ENCODE data around the gene MLST8.

Gene MLST8

GRCh38 chr16:2209258-2210008, 4.2 kb downstream of the MLST8 start:
- DNase-seq, result no peak

- no peak for DNase-seq
Observed at GRCh38 chr16:2210009-2210332, 4.7 kb downstream of the MLST8 start.

- no peak for DNase-seq
Observed at GRCh38 chr16:2210386-2211365, 5.4 kb downstream of the MLST8 start, which contains the start of gene BRICD5. TSS of gene BRICD5 (minus strand) at chr16:2210863. CDS start at chr16:2210833, 30 bp downstream.

GRCh38 chr16:2211923-2212347, 6.7 kb downstream of the MLST8 start:
- no peak for DNase-seq

- no peak for DNase-seq
Observed at GRCh38 chr16:2212362-2213324, 7.4 kb downstream of the MLST8 start.

- no peak for DNase-seq
Observed at GRCh38 chr16:2213817-2214718, 8.8 kb downstream of the MLST8 start.

GRCh38 chr16:2214719-2214968, 9.4 kb downstream of the MLST8 start, which contains the start of gene PGP:
TSS of gene PGP (minus strand) at chr16:2214840. CDS start at chr16:2214777, 63 bp downstream.
- no peak for DNase-seq

- DNase-seq, result no peak
Observed at GRCh38 chr16:2216330-2216729, 11.1 kb downstream of the MLST8 start.

GRCh38 chr16:2223221-2223941, 18.1 kb downstream of the MLST8 start, which contains the start of gene E4F1:
TSS of gene E4F1 (plus strand) at chr16:2223591. CDS start at chr16:2223614, 23 bp downstream.
- DNase-seq, result peak; percentile 100

- peak; percentile 14 for DNase-seq
Observed at GRCh38 chr16:2223942-2224486, 18.8 kb downstream of the MLST8 start.

GRCh38 chr16:2226245-2226793, 21.1 kb downstream of the MLST8 start:
- no peak for DNase-seq

GRCh38 chr16:2226918-2227317, 21.7 kb downstream of the MLST8 start:
- no peak for DNase-seq

- no peak for DNase-seq
Observed at GRCh38 chr16:2228161-2228824, 23.0 kb downstream of the MLST8 start.

- no peak for DNase-seq
Observed at GRCh38 chr16:2229091-2229490, 23.8 kb downstream of the MLST8 start.

GRCh38 chr16:2229632-2230250, 24.5 kb downstream of the MLST8 start:
- no peak for DNase-seq

GRCh38 chr16:2230376-2230775, 25.1 kb downstream of the MLST8 start:
- no peak for DNase-seq

GRCh38 chr16:2231016-2231931, 26.0 kb downstream of the MLST8 start:
- no peak for DNase-seq

All from CD4-positive, alpha-beta T cell treated with Interleukin-17A for 1 hour (primary cell).